WI38 (cell line): ENCODE data around the gene GALNT13.

Experiments
- H3K4me3 ChIP-seq: 2 replicates; pipeline ENCODE4 v1.5.1; 2011; ENCODE audit warnings: low read depth, mild to moderate bottlenecking, control low read depth, low read length
- TF ChIP-seq, protein P1 (sequence below): IDR thresholded peaks from 2 replicates; pipeline ENCODE4 v1.5.1; 2012; ENCODE audit warnings: low read depth, mild to moderate bottlenecking, control low read depth, low read length

The GALNT13 gene

DNA sequence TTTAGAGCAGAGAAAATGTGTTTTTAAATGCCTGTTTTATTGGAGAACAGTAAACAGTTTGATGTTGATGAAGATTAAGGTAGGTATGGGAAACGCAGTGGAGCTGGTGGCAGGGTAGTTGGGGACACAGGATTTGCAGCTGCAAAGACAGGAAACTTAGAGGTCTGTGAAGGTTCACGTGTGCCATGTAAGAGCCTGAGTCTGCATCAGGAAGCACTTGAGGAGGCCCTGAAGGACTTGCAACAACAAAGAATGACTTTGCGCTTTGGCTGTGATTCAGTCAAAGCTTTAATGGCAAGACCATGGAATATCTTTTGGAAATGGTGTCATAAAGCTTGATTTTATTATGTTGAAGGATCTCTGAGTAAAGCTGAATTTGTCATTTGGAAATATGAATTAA lies 479.2 kb downstream of the GALNT13 start:
- TF ChIP-seq, protein P1, sequence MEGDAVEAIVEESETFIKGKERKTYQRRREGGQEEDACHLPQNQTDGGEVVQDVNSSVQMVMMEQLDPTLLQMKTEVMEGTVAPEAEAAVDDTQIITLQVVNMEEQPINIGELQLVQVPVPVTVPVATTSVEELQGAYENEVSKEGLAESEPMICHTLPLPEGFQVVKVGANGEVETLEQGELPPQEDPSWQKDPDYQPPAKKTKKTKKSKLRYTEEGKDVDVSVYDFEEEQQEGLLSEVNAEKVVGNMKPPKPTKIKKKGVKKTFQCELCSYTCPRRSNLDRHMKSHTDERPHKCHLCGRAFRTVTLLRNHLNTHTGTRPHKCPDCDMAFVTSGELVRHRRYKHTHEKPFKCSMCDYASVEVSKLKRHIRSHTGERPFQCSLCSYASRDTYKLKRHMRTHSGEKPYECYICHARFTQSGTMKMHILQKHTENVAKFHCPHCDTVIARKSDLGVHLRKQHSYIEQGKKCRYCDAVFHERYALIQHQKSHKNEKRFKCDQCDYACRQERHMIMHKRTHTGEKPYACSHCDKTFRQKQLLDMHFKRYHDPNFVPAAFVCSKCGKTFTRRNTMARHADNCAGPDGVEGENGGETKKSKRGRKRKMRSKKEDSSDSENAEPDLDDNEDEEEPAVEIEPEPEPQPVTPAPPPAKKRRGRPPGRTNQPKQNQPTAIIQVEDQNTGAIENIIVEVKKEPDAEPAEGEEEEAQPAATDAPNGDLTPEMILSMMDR = no peak

DNA sequence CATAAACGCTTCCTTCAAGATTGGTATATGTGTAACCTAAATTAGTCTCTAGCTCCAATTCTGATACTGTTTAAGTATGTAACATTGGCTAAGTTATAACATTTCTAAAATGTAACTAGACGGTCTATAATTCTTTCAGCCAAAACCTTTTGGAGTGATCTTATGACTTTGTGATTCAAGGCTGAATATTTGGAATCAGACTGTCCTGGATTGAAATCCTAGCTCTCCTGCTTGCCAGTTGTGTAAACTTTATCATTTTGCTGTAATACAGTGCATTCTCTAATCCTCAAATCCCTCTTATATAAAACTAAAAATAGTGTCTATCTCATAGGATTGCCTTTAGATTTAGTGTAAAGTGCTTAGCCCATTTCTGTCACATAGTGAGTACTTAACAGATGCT lies 489.6 kb downstream of the GALNT13 start:
- no peak overlapping the region for H3K4me3 ChIP-seq
- TF ChIP-seq, protein P1 = no peak

More for the DNA sequence above, 479.2 kb downstream of the GALNT13 start:
- no peak overlapping the region for H3K4me3 ChIP-seq

GRCh38 chr2:154368153-154368552 lies 496.4 kb downstream of the GALNT13 start:
- H3K4me3 ChIP-seq = no peak overlapping the region
- TF ChIP-seq, protein P1 = no peak

DNA sequence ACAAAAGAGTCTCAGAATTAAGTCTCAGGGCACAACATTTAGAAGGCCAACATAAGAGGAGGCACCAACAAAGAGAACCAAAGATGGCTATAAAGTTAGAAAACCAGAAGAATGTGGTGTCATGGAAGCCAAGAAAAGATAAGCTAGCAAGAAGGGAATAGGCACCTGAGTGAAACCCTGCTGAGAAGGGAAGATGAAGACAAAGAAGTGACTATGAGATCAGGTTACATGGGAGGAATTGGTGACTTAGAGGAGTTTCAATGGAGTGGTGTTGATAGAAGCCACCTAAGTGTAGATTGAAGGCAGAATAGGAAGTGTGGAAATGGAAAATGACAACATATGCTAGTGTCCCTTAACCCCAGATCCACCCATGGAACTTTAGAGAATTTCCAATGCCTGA lies 499.2 kb downstream of the GALNT13 start:
- TF ChIP-seq, protein P1 = no peak
- no peak overlapping the region for H3K4me3 ChIP-seq

DNA sequence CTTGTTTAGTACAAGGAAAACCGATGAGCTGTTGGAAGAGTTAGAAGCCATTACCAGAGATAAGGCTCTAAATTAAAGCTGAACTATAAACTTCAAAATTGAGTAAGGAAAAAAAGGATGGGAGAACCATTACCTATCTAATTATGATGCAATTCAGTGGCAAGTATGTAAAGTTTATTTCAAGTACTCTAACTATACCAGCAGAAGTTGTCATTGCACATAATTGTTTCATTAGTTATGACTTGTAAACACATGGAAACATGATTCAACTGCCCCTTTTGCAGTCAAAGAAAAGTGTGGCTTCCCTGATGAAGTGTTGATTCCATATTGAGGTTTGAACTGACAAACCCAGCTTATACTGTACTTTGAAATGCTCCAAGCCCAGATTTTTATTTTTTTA lies 502.7 kb downstream of the GALNT13 start:
- TF ChIP-seq, protein P1 = no peak
- H3K4me3 ChIP-seq = no peak overlapping the region

DNA sequence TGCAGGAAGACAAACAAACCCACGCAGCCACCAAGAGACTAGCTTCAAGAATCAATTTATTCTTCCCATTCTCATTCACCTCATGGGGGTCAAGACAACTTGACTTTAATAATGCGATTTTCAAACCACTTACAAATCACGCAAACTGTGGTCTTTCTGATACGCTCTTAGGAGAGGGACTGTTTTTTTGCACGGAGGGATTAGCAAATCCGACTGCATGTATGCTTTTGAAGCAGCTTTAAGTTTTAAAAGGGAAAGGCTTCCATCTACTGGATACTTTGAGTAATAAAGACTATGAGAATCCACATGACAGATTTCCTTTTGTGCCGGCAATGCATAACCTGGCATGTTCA lies 503.8 kb downstream of the GALNT13 start:
- no peak overlapping the region for H3K4me3 ChIP-seq

DNA sequence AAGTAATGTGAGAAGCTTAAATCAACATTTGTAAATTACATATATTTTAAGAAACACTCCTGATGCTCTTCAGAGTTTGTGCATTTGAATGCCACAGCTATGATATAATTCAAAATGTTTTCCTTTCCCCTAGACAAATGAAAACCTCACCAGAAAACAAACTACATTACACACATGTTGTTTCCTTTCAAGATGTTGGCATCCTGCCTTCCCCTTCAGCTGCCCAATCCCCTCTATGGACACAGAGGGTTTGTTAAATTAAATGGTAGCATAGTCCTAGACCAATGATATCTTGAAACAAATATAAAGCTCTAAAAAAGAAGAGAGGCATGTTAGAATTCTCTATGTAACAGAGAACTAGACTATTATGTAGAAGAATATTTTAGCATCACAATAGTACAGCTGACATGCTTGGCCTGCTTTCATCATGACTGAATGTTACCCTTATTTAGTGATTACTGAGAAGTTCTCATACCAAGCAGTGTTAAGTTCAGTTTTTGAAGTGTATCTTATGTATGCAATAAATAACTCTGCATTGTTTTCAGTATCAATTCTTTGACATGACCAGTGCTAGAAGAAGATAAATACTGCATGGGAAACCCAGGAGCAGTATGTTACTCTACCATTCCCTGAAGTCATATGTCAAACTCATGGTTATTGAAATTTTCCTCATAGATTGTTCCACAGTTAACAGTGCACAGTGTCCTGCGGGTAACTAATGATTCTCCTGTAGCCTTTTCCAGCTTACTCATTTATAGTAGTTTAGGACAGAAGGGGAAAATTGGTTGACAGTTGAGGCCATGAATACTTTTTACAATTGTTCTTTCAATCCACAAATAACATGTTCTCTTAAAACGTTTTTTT lies 510.4 kb downstream of the GALNT13 start:
- TF ChIP-seq, protein P1 = no peak
- no peak overlapping the region for H3K4me3 ChIP-seq

More for the DNA sequence above, 503.8 kb downstream of the GALNT13 start:
- TF ChIP-seq, protein P1 = no peak
